NT2/D1 (cell line): ENCODE results near the gene BRD1.
"Not testable (repeated sequence)": the region's sequence is repeated elsewhere in the genome, so short reads cannot be mapped to it uniquely, and the experiment has no call there.

Experiments
- YY1 ChIP-seq: IDR thresholded peaks from 2 replicates; pipeline ENCODE4 v1.6.1; 2011; ENCODE audit not compliant: insufficient read length, insufficient read depth
- ZNF274 ChIP-seq: IDR thresholded peaks from 2 replicates; pipeline ENCODE4 v1.6.1; 2011; ENCODE audit warnings: mild to moderate bottlenecking, low read depth, low read length

- not testable (repeated sequence) for TF ChIP-seq YY1, ZNF274
These were observed 65.1 kb downstream of the BRD1 start for GRCh38 chr22:49762571-49762970.
